ENCODE results near the gene STK32B.
"Not testable (repeated sequence)": the region's sequence is repeated elsewhere in the genome, so short reads cannot be mapped to it uniquely, and the experiment has no call there.

Gene STK32B

GRCh38 chr4:5395781-5396180 is 344.5 kb downstream of the STK32B start:
- DNase-seq (ENCODE audit: low read depth) = no peak

- no peak for DNase-seq (ENCODE audit: low read depth)
Observed at GRCh38 chr4:5398056-5398455, 346.8 kb downstream of the STK32B start.

GRCh38 chr4:5399124-5399523 is 347.8 kb downstream of the STK32B start:
- no peak for DNase-seq (ENCODE audit: low read depth)

GRCh38 chr4:5399790-5400421 is 348.6 kb downstream of the STK32B start:
- DNase-seq (ENCODE audit: low read depth) = no peak

- DNase-seq (ENCODE audit: low read depth) = no peak
Observed at GRCh38 chr4:5403746-5404497, 352.6 kb downstream of the STK32B start.

- DNase-seq (ENCODE audit: low read depth) = no peak
Observed at GRCh38 chr4:5409237-5409636, 358.0 kb downstream of the STK32B start.

GRCh38 chr4:5409972-5410618 is 358.8 kb downstream of the STK32B start:
- DNase-seq (ENCODE audit: low read depth) = no peak

GRCh38 chr4:5412296-5412695 is 361.0 kb downstream of the STK32B start:
- DNase-seq (ENCODE audit: low read depth) = no peak

- DNase-seq (ENCODE audit: low read depth) = no peak
Observed at GRCh38 chr4:5412751-5413150, 361.5 kb downstream of the STK32B start.

GRCh38 chr4:5416637-5417036 is 365.4 kb downstream of the STK32B start:
- no peak for DNase-seq (ENCODE audit: low read depth)

GRCh38 chr4:5420266-5420665 is 369.0 kb downstream of the STK32B start:
- DNase-seq (ENCODE audit: low read depth) = no peak

GRCh38 chr4:5421416-5421815 is 370.1 kb downstream of the STK32B start:
- no peak for DNase-seq (ENCODE audit: low read depth)

GRCh38 chr4:5422195-5422594 is 370.9 kb downstream of the STK32B start:
- DNase-seq (ENCODE audit: low read depth) = no peak

- DNase-seq (ENCODE audit: low read depth) = no peak
Observed at GRCh38 chr4:5423670-5424069, 372.4 kb downstream of the STK32B start.

GRCh38 chr4:5424211-5424610 is 372.9 kb downstream of the STK32B start:
- DNase-seq (ENCODE audit: low read depth) = no peak

- DNase-seq (ENCODE audit: low read depth) = no peak
Observed at GRCh38 chr4:5424901-5425300, 373.6 kb downstream of the STK32B start.

- no peak for DNase-seq (ENCODE audit: low read depth)
Observed at GRCh38 chr4:5429747-5430146, 378.5 kb downstream of the STK32B start.

- no peak for DNase-seq (ENCODE audit: low read depth)
Observed at GRCh38 chr4:5433196-5433595, 381.9 kb downstream of the STK32B start.

- DNase-seq (ENCODE audit: low read depth) = no peak
Observed at GRCh38 chr4:5435201-5435600, 383.9 kb downstream of the STK32B start.

- DNase-seq (ENCODE audit: low read depth) = no peak
Observed at GRCh38 chr4:5435823-5436222, 384.5 kb downstream of the STK32B start.

- DNase-seq (ENCODE audit: low read depth) = not testable (repeated sequence)
Observed at GRCh38 chr4:5443976-5444802, 392.9 kb downstream of the STK32B start.

GRCh38 chr4:5444918-5445517 is 393.7 kb downstream of the STK32B start:
- no peak for DNase-seq (ENCODE audit: low read depth)

Measured in stimulated activated CD4-positive, alpha-beta T cell treated with anti-CD3 and anti-CD28 coated beads, Interleukin-2, amount 100 ng/mL, for 4 hours (primary cell).